Keratinocyte (primary cell): ENCODE results near the gene GLP2R. TPM values are rescaled to one million over a fixed set of nuclear protein-coding genes. Genes with fewer than 3 reads are reported as not detected.

ENCODE experiments used
- DNase-seq: peaks from one replicate; pipeline ENCODE4 v3.0.0-alpha.2; 2011; ENCODE audit warnings: low read depth, missing footprints, low spot score
- FAIRE-seq: peaks from 2 replicates; lab custom pipeline; 2011; peaks lifted over from hg19 to GRCh38; lab: Jason Lieb, UNC
- H2AFZ ChIP-seq: 2 replicates; pipeline ENCODE4 v1.6.0; 2012; ENCODE audit warnings: low read length, control low read depth, inconsistent platforms; ENCODE audit not compliant: control insufficient read depth
- H3K27ac ChIP-seq: 2 replicates; pipeline ENCODE4 v1.5.1; 2011; ENCODE audit warnings: low read length; ENCODE audit not compliant: control insufficient read depth, insufficient read depth
- H3K27me3 ChIP-seq: 3 replicates; pipeline ENCODE4 v1.6.0; 2011; ENCODE audit warnings: low read length; ENCODE audit not compliant: control insufficient read depth, insufficient read depth; ENCODE audit errors: extremely low read depth
- H3K36me3 ChIP-seq, 2 experiments: 2 replicates in 1 of 2; 3 replicates in 1 of 2; pipeline ENCODE4 v1.5.1; 2011; ENCODE audit warnings: low read length in 2 of 2, mild to moderate bottlenecking in 1 of 2; ENCODE audit not compliant: control insufficient read depth in 2 of 2, insufficient read depth in 2 of 2; ENCODE audit errors: extremely low read depth in 1 of 2
- H3K4me1 ChIP-seq: 3 replicates; pipeline ENCODE4 v1.5.1; 2011; ENCODE audit warnings: low read length; ENCODE audit not compliant: control insufficient read depth, insufficient read depth; ENCODE audit errors: extremely low read depth
- H3K4me2 ChIP-seq: 3 replicates; pipeline ENCODE4 v1.6.0; 2011; ENCODE audit warnings: low read depth, low read length; ENCODE audit not compliant: control insufficient read depth, insufficient read depth; ENCODE audit errors: extremely low read depth
- H3K4me3 ChIP-seq, 3 experiments: fragments of 200-600 bp in 1 of 3; sonication (generic) in 1 of 3; 2 replicates in 2 of 3; 3 replicates in 1 of 3; pipeline ENCODE4 v1.5.1; 2011 to 2016; ENCODE audit warnings: low read length in 3 of 3, mild to moderate bottlenecking in 3 of 3, control low read depth in 2 of 3, inconsistent platforms in 1 of 3, low read depth in 1 of 3, mixed read lengths in 1 of 3, mixed run types in 1 of 3, moderate library complexity in 1 of 3; ENCODE audit not compliant: control insufficient read depth in 2 of 3, insufficient read depth in 2 of 3; ENCODE audit errors: extremely low read depth in 1 of 3
- H3K79me2 ChIP-seq: 2 replicates; pipeline ENCODE4 v1.6.0; 2012; ENCODE audit warnings: low read length; ENCODE audit not compliant: control insufficient read depth, insufficient read depth
- H3K9ac ChIP-seq: 3 replicates; pipeline ENCODE4 v1.6.0; 2011; ENCODE audit warnings: low read length; ENCODE audit not compliant: control insufficient read depth, insufficient read depth; ENCODE audit errors: extremely low read depth
- H3K9me1 ChIP-seq: 3 replicates; pipeline ENCODE4 v1.6.0; 2011; ENCODE audit warnings: low read length; ENCODE audit not compliant: control insufficient read depth, insufficient read depth; ENCODE audit errors: extremely low read depth
- H3K9me3 ChIP-seq: 2 replicates; pipeline ENCODE4 v1.5.1; 2012; ENCODE audit warnings: low read depth, low read length; ENCODE audit not compliant: control insufficient read depth
- H4K20me1 ChIP-seq: 3 replicates; pipeline ENCODE4 v1.6.0; 2011; ENCODE audit warnings: low read length; ENCODE audit not compliant: control insufficient read depth, insufficient read depth; ENCODE audit errors: extremely low read depth
- CTCF ChIP-seq, 3 experiments: IDR thresholded peaks in 1 of 3; conservative IDR thresholded peaks in 1 of 3; optimal IDR thresholded peaks in 1 of 3; 2 replicates in 2 of 3; 3 replicates in 1 of 3; pipeline versions ENCODE3 to v1.5.1; 2011; ENCODE audit warnings: low read length in 3 of 3, mild to moderate bottlenecking in 3 of 3, moderate library complexity in 2 of 3, control low read depth in 1 of 3, inconsistent platforms in 1 of 3; ENCODE audit not compliant: insufficient read depth in 2 of 3; ENCODE audit errors: extremely low read depth in 1 of 3
- EZH2 ChIP-seq: IDR thresholded peaks from one replicate; pipeline ENCODE4 v1.6.1; 2012; ENCODE audit warnings: inconsistent platforms, mild to moderate bottlenecking, low read length, moderate library complexity
- dilution Hi-C: fragments of 300-500 bp; cut with MboI; formaldehyde crosslinking; loops from one replicate; pipeline ENCODE4 v1.7.0; 2020; ENCODE audit warnings: low sequenced_read_pairs; ENCODE audit not compliant: extremely low pct_ligation_motif_present
- polyA plus RNA-seq, 5 experiments: library from polyadenylated mRNA; depleted of rRNA in 3 of 5; stranded (reverse) in 3 of 5; stranded (forward) in 1 of 5; unstranded in 1 of 5; fragments of >200 nt; gene quantifications; 1 replicate in 1 of 5; 2 replicates in 3 of 5; 3 replicates in 1 of 5; pipeline versions ENCODE4 v1.2.1 to v1.2.3, GENCODE V29; 2011 to 2012; ENCODE audit warnings: missing spikeins in 2 of 5, low read depth in 1 of 5, low replicate concordance in 1 of 5

The GLP2R gene
- polyA plus RNA-seq, 1 donor (not counting 4 experiments of a cell fraction or from before 2014, with no cell fraction given): not detected

- H3K9ac ChIP-seq: no peak overlapping the region
- dilution Hi-C loops: no loop called here
- FAIRE-seq (no peak), DNase-seq (no peak)
- H3K4me2 ChIP-seq: no peak overlapping the region
- no peaks in the 10 kb centered on the region for H4K20me1 ChIP-seq
- TF ChIP-seq CTCF (optimal IDR thresholded peaks at IDR 0.05 in 1 of 3, IDR thresholded peaks at IDR 0.05 in 1 of 3, conservative IDR thresholded peaks at IDR 0.05 in 1 of 3; ENCODE audit: extremely low read depth in 1 of 3, insufficient read depth in 2 of 3, low read length in 3 of 3) (no peak), EZH2 (no peak)
- H3K36me3 ChIP-seq: no peaks in the 10 kb centered on the region
- H3K27me3 ChIP-seq: no peaks in the 10 kb centered on the region
- no peaks in the 10 kb centered on the region for H3K9me1 ChIP-seq
- H3K4me3 ChIP-seq: no peak overlapping the region
- H3K4me1 ChIP-seq: no peaks in the 10 kb centered on the region
- H3K79me2 ChIP-seq: no peaks in the 10 kb centered on the region
- no peaks in the 10 kb centered on the region for H3K9me3 ChIP-seq
- H2AFZ ChIP-seq: no peak overlapping the region
- H3K27ac ChIP-seq: no peak overlapping the region
These were observed 73.1 kb downstream of the GLP2R start for GRCh38 chr17:9898812-9899211.

- no peak for FAIRE-seq
- Histone ChIP-seq H3K9ac (no peak overlapping the region), H3K9me1 (no peaks in the 10 kb centered on the region), H3K9me3 (no peaks in the 10 kb centered on the region), H2AFZ (no peak overlapping the region), H3K27me3 (no peaks in the 10 kb centered on the region), H3K36me3 (no peaks in the 10 kb centered on the region), H3K27ac (no peak overlapping the region), H3K4me3 (no peak overlapping the region), H3K4me1 (no peaks in the 10 kb centered on the region), H3K4me2 (no peak overlapping the region), H3K79me2 (no peaks in the 10 kb centered on the region), H4K20me1 (no peaks in the 10 kb centered on the region)
- no peak for DNase-seq
- dilution Hi-C loops: no loop called here
- TF ChIP-seq CTCF (optimal IDR thresholded peaks at IDR 0.05 in 1 of 3, IDR thresholded peaks at IDR 0.05 in 1 of 3, conservative IDR thresholded peaks at IDR 0.05 in 1 of 3; ENCODE audit: extremely low read depth in 1 of 3, insufficient read depth in 2 of 3, low read length in 3 of 3): no peak
These were observed 73.7 kb downstream of the GLP2R start for GRCh38 chr17:9899280-9900043.
